ENCODE measurements around the gene HPSE2.

Gene HPSE2

DNA sequence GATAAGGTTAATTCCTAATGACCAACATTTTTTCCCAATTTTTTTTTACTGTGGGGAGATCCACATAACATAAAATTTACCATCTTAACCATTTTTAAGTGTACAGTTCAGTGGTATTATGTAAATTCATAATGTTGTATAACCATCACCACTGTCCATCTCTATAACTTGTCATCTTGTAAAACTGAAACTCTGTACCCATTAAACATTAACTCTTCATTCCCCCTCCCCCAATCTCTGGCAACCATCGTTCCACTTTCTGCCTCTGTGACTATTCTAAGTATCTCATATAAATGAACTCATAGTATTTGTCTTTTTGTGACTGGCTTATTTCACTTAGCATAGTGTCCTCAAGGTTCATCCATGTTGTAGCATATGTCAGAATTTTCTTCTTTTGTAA lies 742.9 kb downstream of the HPSE2 start:
- H3K4me3 ChIP-seq (ENCODE audit: low read depth, low read length) = no peak overlapping the region
- DNase-seq (ENCODE audit: low read depth) = no peak
- TF ChIP-seq CTCF (conservative IDR thresholded peaks at IDR 0.05; ENCODE audit: low read depth, low read length) = no peak

GRCh38 chr10:98489561-98490481 lies 745.8 kb downstream of the HPSE2 start:
- no peak overlapping the region for H3K4me3 ChIP-seq (ENCODE audit: low read depth, low read length)
- DNase-seq (ENCODE audit: low read depth) = no peak
- no peak for TF ChIP-seq CTCF (conservative IDR thresholded peaks at IDR 0.05; ENCODE audit: low read depth, low read length)

GRCh38 chr10:98488669-98489430 lies 746.8 kb downstream of the HPSE2 start:
- no peak overlapping the region for H3K4me3 ChIP-seq (ENCODE audit: low read depth, low read length)
- no peak for TF ChIP-seq CTCF (conservative IDR thresholded peaks at IDR 0.05; ENCODE audit: low read depth, low read length)
- DNase-seq (ENCODE audit: low read depth) = no peak

GRCh38 chr10:98487649-98488048 lies 748.0 kb downstream of the HPSE2 start:
- no peak for TF ChIP-seq CTCF (conservative IDR thresholded peaks at IDR 0.05; ENCODE audit: low read depth, low read length)
- H3K4me3 ChIP-seq (ENCODE audit: low read depth, low read length) = no peak overlapping the region
- no peak for DNase-seq (ENCODE audit: low read depth)

DNA sequence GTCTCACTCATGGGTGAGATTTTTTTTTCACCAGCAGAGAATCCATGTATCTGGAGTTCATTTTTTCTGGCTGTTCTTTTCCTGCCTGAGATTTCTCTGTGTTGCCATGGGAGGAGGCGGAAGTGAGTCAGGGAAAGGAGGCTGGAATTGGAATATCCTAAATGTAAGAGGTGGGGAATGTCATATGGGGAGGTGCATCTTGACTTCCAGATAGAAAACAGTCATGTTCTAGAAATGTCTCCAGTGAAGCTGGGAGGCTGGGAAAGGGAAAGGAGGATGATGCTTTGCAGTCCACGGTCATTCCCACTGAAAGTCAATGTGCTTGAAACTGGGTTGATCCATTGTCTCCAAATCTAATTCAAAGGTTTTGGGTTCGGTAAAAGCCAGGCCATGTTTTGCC lies 749.2 kb downstream of the HPSE2 start:
- TF ChIP-seq CTCF (conservative IDR thresholded peaks at IDR 0.05; ENCODE audit: low read depth, low read length) = no peak
- H3K4me3 ChIP-seq (ENCODE audit: low read depth, low read length) = no peak overlapping the region

GRCh38 chr10:98485959-98486358 lies 749.7 kb downstream of the HPSE2 start:
- no peak for DNase-seq (ENCODE audit: low read depth)
- no peak overlapping the region for H3K4me3 ChIP-seq (ENCODE audit: low read depth, low read length)
- no peak for TF ChIP-seq CTCF (conservative IDR thresholded peaks at IDR 0.05; ENCODE audit: low read depth, low read length)

More for the DNA sequence above, 749.2 kb downstream of the HPSE2 start:
- DNase-seq (ENCODE audit: low read depth) = no peak
